Measurements from ENCODE around the gene SCRT2.

Gene SCRT2

DNA sequence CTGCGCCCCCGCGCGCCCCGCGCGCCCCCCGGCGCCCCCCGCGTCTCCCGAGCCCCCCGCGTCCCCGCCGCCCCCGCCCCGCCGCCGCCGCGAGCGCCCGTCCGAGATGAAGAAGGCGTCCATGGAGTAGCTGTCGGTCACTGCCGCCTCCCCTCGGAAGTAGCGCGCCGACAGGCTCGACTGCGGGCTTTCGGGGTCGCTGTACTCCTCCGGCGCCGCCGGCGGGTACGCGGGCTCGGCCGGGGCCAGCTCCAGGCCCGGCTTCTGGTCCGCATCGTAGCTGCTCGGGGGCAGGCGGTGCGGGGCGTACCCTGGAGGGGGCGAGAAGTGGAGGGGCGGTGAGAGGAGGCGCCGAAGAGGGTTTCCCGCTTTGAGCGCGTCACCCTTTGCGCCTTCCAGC lies 11.5 kb downstream of the SCRT2 start:
- in situ Hi-C loops (cut with MboI; ENCODE audit: low sequenced_read_pairs, unreplicated experiment) = no loop called here
- no peak for DNase-seq (ENCODE audit: low spot score)
- TF ChIP-seq, protein P1, sequence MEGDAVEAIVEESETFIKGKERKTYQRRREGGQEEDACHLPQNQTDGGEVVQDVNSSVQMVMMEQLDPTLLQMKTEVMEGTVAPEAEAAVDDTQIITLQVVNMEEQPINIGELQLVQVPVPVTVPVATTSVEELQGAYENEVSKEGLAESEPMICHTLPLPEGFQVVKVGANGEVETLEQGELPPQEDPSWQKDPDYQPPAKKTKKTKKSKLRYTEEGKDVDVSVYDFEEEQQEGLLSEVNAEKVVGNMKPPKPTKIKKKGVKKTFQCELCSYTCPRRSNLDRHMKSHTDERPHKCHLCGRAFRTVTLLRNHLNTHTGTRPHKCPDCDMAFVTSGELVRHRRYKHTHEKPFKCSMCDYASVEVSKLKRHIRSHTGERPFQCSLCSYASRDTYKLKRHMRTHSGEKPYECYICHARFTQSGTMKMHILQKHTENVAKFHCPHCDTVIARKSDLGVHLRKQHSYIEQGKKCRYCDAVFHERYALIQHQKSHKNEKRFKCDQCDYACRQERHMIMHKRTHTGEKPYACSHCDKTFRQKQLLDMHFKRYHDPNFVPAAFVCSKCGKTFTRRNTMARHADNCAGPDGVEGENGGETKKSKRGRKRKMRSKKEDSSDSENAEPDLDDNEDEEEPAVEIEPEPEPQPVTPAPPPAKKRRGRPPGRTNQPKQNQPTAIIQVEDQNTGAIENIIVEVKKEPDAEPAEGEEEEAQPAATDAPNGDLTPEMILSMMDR (IDR thresholded peaks at IDR 0.05; ENCODE audit: borderline replicate concordance, control extremely low read depth, extremely low read depth, insufficient read depth, missing control alignments) = no peak

DNA sequence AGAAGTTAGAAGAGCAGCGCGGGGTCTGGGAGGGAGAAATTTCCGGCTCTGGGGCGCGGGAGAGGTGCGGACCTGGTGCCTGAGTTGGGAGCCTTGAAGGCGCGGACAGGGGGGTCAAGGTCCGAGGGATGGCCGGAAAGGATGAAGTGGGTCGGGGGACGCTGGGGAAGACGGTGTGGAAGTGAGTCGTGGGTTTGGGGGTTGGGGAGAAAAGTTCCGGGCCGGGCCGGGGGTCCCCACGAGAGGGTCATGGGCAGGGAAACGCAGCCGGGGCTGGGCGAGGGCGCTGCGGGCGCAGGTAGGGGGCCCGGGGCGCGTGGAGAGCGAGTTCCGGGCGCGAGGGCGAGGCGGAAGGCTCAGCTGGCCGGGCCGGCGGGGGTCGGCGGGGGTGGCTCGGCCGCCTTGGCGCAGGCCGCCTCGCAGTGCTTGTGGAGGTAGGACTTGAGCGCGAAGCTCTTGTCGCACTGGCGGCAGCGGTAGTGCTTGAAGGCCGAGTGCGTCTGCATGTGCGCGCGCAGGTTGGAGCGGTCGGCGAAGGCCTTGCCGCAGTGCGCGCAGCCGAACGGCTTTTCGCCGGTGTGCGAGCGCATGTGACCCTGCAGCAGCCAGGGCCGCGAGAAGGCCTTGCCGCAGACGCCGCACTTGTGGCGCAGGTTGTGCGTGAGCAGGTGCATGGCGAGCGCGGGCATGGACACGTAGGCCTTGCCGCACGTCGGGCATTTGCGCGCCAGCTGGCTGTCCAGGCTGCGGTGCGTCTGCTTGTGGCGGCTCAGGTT lies 12.1 kb downstream of the SCRT2 start:
- DNase-seq (ENCODE audit: low spot score) = no peak
- TF ChIP-seq, protein P1 (IDR thresholded peaks at IDR 0.05; ENCODE audit: borderline replicate concordance, control extremely low read depth, extremely low read depth, insufficient read depth, missing control alignments) = no peak
- in situ Hi-C loops (cut with MboI; ENCODE audit: low sequenced_read_pairs, unreplicated experiment) = no loop called here

DNA sequence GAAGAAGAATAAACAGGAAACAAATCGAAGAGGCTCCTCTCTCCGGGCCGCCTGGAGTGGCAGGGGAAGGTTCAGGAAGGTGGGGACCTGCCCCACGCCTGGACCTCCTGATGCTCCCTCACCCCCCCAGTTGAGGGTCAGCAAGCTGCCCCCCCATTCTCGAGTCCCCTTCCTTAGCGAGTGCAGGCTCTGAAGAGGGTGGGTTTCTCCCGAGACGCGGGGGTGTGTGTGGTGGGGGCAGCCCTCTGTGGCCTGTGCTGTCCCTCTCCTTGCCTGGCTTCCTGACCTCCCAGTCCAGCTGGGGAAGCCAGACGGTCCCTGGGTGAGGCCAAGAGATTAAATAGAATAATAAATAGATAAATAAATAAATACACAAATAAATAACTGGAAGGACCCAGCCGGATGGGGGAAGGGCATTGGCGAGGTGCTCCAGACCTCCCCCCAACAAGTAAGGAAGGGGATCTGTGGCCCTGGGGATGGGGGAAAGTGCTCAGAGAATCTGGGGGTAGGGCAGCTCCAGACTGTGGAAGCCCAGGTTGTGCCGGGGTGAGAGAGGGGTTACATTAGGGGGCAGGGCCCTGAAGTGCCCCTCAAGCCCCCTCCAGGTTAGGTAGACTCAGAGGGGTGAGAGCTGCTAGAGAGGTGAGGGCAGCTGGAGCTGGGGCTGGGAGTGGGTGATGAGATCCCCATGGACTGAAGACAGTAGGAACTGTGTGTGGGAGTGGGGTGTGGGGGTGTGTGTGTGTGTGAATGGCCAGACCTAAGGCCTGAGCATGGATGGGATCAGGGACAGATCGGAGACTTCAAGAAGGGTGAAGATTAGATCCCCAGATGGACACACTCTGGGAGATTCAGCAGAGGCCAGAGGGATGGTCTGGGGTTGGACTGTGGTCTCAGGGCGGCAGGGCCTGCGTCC lies 13.1 kb downstream of the SCRT2 start:
- in situ Hi-C loops (cut with MboI; ENCODE audit: low sequenced_read_pairs, unreplicated experiment) = no loop called here
- TF ChIP-seq, protein P1 (IDR thresholded peaks at IDR 0.05; ENCODE audit: borderline replicate concordance, control extremely low read depth, extremely low read depth, insufficient read depth, missing control alignments) = no peak

DNA sequence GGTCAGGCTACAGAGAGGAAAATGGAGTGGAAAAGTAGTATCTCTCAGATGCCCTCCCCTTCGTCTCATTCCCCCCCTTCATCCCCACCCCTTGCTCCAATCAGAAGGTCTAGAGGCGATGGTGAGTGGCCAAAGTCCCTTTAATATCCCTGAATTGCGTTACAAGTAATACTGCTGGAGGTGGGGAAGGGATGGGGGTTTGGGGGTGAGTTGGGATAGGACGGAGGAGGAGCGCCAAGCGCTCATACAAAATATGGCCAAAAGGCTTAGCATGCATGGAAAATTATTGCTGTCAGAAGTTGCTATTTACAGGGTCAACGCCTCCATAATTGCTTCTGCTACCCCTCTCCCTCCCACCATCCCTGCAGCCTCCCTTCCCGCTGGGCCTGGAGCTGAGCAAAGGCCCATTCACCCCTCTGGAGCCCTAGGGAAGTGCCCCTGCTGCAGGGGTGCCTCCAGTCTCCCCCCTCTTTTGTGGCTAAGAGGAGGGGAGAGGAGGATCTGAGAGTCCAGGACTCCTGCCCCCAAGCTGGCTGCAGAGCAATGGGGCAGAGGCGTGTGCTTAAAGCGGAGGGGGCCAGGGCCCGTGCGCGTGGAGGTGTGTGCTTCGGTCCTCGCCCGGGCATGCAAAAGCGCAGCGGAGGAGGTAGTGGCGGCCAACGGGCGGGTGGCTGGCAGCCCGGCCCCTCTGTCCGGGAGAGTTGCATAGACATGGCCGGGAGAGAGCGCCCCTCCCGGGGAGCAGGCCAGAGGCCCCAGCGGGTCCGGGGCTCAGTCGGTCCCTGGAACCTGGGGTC lies 13.9 kb downstream of the SCRT2 start:
- TF ChIP-seq, protein P1 (IDR thresholded peaks at IDR 0.05; ENCODE audit: borderline replicate concordance, control extremely low read depth, extremely low read depth, insufficient read depth, missing control alignments) = no peak
- in situ Hi-C loops (cut with MboI; ENCODE audit: low sequenced_read_pairs, unreplicated experiment) = no loop called here
- DNase-seq (ENCODE audit: low spot score) = no peak

More for the DNA sequence above, 13.1 kb downstream of the SCRT2 start:
- DNase-seq (ENCODE audit: low spot score) = no peak

DNA sequence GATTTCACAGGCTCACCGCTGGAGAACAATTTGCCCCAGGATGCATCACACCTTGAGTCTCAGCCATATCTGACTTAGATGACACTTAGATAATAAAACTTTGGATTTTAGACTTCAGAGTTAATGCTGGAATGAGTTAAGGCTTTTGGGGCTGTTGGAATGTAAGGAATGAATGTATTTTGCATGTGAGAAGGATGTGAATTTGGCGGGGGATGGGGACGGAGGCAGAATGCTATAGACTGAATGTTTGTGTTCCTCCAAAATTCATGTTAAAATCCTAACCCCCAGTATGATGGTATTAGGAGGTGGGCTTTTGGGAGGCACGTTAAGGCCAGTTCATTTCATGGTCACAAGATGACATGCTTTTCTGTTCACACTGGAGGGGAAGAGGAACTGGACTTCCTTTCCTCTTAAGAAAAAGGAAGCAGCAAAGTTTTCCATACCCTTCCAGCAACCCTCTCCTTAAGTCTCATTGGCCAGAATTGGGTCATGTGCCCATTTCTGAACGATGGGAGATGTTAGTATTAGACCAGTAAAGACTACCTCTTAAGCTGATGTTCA lies 16.8 kb downstream of the SCRT2 start:
- no peak for DNase-seq (ENCODE audit: low spot score)
- TF ChIP-seq, protein P1 (IDR thresholded peaks at IDR 0.05; ENCODE audit: borderline replicate concordance, control extremely low read depth, extremely low read depth, insufficient read depth, missing control alignments) = no peak
- in situ Hi-C loops (cut with MboI; ENCODE audit: low sequenced_read_pairs, unreplicated experiment) = no loop called here

DNA sequence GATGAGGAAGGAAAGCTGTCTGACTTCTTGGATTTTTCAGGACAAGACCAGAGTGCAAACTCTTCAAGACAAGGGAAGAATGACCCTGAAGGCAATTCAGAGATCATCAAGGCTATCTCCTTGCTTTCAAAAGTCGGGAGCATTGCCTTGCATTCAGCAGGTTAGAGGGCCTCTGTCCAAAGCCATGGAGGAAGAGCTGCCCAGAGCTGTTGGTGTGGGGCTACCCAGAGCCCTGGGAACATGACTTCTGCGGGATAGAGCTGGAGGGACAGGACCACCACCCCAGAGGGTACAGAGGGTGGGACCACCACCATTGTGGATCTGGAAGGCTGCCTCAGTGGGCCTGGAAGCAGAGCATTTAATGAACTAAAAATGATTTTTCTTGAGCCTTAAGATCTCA lies 17.4 kb downstream of the SCRT2 start:
- in situ Hi-C loops (cut with MboI; ENCODE audit: low sequenced_read_pairs, unreplicated experiment) = no loop called here
- TF ChIP-seq, protein P1 (IDR thresholded peaks at IDR 0.05; ENCODE audit: borderline replicate concordance, control extremely low read depth, extremely low read depth, insufficient read depth, missing control alignments) = no peak
- DNase-seq (ENCODE audit: low spot score) = no peak
